Suppressor macrophage (primary cell): ENCODE measurements around the gene CHMP4A.

Source experiments
- DNase-seq, 4 experiments: peaks; one replicate each; pipeline ENCODE4 v3.0.0-alpha.2; 2020 to 2022
- total RNA-seq, 17 experiments: gene quantifications; one replicate each; lab custom pipeline; 2026; ENCODE audit warnings: mixed read lengths in 6 of 17, inconsistent platforms in 3 of 17; lab: John Stamatoyannopoulos, UW

CHMP4A gene
- 0.17 to 2.1 (median 0.85) reads per million in 17 experiments for total RNA-seq

- DNase-seq = peak; percentile 98 to 99 (median 99)
Measured at GRCh38 chr14:24212924-24213865, at the start of gene CHMP4A. CHMP4A (minus strand) TSS chr14:24213488; CDS start chr14:24213439, 49 bp downstream.

- DNase-seq = no peak
Measured at GRCh38 chr14:24261969-24262327, 48.7 kb upstream of the CHMP4A start.

- DNase-seq = no peak
Measured at GRCh38 chr14:24261256-24261968, 48.1 kb upstream of the CHMP4A start.

- no peak for DNase-seq
Measured at GRCh38 chr14:24260780-24261157, 47.5 kb upstream of the CHMP4A start.

DNA sequence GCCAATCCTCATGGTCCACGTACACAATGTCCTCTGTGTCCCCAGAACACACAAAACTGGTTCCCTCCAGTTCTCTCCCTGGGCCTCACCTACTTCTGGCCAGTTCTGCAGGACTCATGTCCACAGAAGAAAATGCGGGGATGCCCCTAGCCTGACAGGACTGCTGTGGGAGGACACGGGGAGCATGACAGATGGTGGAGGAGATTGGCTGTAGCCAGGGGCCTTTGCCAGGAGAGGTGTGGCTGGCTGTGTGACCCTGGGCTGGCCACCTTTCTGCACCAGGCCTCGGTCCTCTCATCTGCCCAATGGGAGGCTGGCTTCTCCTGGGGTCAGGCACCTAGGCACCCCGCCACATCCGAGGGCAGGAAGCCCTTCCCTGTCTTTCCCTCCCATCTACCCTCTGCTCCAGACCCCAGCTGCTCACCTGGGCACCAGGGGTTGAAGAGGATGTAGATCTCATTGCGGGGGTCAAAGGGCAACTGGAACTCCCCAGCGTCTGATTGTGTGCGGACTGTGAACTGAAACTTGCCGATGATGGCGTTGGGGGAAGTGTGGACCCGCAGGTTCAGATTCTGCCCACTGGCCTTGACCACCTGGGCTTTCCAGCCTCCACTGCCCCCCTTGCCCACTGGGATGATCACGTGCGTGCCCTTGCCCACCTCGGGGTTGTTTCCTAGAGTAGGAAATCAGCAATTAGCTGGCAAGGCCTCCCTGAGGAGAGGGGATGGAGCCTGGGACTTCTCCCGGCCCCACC lies 46.9 kb upstream of the CHMP4A start:
- DNase-seq = no peak

DNA sequence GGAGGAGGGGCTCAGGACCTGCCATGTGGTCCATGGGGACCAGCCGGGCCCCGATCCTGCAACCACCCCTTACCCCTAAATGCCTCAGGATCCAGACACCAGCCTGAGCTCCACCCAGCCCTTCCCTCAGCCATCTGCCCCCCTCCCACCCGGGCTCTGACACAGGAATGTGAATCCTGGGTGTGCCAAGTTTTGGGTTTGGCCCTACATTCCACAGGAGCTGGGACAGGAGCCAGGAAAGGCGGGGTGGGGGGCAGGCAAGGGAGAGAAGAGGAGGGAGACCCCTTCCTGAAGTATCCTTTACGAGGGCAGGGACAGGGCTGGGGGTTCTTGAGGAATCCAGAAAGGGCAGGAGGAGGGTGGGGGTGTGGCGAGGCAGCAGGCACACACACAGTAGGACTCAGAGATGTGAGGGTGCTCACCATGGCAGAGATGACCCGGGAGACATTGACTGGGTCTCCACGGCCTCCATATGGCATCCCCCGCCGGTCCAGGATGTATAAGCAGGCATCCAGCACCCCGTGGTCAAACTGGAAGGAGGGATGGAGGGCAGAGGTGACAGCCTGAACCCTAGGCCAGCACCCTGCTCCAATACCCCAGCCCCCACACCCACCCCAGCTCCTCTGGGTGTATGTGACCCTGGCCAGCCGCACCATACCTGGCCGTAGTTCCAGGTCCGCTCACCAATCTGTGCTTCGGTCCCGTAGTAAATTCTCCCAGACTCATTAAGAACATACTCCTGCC lies 46.2 kb upstream of the CHMP4A start:
- DNase-seq = no peak

GRCh38 chr14:24258548-24259265 lies 45.4 kb upstream of the CHMP4A start:
- DNase-seq = no peak

- DNase-seq = no peak
Measured at GRCh38 chr14:24258119-24258518, 44.8 kb upstream of the CHMP4A start.

DNA sequence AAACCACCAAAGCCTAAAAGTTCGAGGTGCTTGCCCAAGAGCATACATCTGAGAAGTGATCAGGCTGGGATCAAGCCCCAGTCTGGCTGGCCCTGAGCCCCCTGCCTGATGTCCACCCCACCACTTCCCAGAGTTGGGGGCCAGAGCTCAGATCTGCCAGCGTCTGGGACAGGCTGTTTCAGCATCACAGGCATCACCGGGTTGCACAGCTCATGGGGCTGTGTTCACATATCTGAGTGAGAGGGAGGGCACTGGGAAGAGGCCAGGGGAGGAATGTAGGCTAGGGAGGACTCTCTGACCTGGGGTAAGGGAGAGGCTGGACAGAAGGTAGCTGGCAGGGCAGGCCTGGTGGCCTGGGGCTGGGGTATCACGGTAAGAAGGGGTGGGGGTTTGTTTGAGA lies 43.7 kb upstream of the CHMP4A start:
- DNase-seq = no peak

- DNase-seq = no peak
Measured at GRCh38 chr14:24255931-24256711, 42.8 kb upstream of the CHMP4A start.

DNA sequence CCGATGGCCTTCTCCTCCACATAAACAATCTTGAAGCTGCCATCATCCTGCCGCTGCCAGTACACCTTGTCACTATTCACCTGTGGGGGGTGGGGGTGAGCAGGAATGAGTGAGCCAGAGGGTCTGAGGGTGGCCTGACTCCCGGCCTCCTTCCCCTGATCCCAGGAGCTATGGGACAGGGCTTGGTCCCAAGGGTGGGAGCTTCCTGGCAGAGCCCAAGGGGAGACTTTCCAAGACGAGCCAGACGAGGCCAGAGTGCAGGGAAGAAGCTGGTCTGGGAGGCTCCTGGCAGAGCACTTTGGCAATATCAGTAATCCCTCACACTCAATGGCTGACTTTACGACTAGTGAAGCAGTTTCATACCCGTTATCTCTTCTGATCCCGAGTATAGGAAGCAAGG lies 42.1 kb upstream of the CHMP4A start:
- DNase-seq = no peak

GRCh38 chr14:24254630-24255392 lies 41.5 kb upstream of the CHMP4A start:
- DNase-seq = no peak

- DNase-seq = no peak
Measured at GRCh38 chr14:24253936-24254335, 40.6 kb upstream of the CHMP4A start.

GRCh38 chr14:24252289-24253124 lies 39.2 kb upstream of the CHMP4A start:
- no peak for DNase-seq

GRCh38 chr14:24251880-24252288 lies 38.6 kb upstream of the CHMP4A start:
- no peak for DNase-seq

DNA sequence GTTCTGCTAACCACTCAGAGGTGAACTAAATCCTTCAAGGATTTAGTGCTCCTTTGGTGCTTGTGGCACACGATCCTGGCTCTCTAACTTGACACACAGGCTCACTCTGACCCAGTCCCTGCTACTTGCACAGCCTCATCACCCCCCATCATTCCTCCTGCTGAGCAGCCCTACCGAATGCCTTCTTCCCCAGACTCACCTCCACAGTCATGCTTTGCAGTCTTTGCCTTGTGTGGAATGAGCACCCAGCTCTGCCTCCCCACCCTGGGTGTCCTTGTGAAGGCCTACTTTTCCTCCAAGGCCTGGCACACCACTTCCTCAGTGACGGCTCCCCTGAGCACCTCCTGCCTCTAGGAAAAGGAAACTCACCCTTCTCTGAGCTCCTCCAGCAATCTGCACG lies 37.1 kb upstream of the CHMP4A start:
- no peak for DNase-seq

GRCh38 chr14:24249230-24250021 lies 36.1 kb upstream of the CHMP4A start:
- no peak for DNase-seq

- DNase-seq = no peak
Measured at GRCh38 chr14:24247422-24247821, 34.1 kb upstream of the CHMP4A start.
